Activated effector memory CD4-positive, alpha-beta T cell treated with anti-CD3 and anti-CD28 coated beads, Interleukin-2, amount 50 U/mL, for 16 hours (primary cell): ENCODE data around the gene IL36B.

Experiments used
- DNase-seq: peaks from one replicate; pipeline ENCODE4 v3.0.0-alpha.2; 2020

The IL36B gene

DNA sequence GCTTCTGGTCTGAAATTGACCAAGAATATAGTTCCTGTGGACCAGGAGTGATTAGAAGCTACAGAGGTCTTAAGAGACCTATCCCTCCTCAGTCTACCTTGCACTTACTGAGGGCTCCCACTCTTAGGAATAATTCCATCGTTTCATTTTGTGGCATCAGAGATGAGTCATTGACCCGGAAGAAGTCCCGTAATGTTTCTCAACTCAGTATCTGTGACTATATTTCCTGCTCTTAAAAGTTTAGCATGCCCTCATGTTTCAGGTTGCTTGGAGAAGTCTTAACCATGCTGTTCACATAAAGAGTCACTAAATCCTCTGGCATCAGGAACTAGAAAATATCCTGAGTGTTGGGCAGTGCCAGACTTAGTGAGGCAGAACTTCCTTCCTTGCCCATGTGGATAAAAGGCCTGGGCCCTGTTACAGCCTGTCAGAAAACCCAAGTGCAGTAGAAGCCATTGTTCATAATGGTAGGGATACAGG lies 47.6 kb downstream of the IL36B start, which contains the start of gene IL36A:
Gene IL36A (plus strand): TSS at position 430 of the 480 bp plus-strand sequence. CDS start 413 bp downstream, outside the sequence.
- DNase-seq: no peak

DNA sequence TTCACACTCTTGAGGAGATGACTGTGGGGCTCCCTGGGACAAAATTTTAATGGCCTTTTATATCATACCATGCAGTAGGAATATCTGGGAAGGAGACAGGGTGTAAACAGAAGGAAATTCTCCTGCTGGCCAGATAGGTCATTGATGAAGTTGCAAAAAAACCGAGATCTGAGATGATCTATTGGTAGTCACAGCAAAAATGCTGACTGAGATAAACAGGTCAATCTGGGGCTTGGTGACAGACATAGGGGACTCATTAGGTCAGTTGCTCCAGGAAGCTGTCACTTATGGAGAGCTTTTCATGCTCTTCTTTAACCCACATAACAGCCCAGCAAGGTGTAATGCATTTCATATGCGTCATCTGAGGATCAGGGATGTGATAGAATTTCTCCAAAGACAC lies 50.0 kb downstream of the IL36B start:
- DNase-seq: no peak

DNA sequence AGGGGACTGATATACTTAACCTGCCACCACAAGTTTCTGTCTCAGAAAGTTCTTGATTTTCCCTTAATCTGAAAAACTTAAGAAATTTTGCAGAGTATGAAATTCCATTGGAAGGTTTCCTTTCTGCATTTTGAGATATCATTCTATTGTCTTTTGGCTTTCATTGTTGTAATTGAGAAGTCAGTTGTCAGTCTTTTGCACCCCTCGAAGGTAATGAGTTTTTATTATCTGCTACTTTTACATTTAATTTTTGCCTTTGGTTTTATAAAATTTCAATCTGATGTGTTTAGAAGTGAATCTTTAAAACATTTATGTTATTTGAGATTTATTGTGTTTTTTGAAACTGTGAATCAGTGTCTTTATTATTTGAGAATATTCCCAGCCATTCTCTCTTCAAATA lies 52.2 kb downstream of the IL36B start:
- DNase-seq: no peak

DNA sequence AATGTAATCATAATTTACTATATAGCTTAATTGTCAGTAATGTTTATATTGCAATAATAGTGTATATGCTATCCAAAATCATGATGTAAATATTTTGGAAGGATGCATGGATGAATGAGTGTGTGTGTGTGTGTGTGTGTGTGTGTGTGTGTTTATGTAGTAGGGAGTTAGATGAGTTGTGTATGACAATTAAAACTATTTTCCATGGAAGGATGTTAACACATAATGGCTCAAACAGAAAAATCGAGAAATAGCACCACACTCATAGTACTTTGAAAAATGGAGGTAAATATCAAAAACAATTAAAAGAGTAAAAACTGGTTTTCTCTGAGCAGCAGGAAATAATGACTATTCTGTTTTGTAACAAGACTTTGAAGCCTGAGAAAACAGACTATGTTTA lies 55.5 kb downstream of the IL36B start:
- no peak for DNase-seq

DNA sequence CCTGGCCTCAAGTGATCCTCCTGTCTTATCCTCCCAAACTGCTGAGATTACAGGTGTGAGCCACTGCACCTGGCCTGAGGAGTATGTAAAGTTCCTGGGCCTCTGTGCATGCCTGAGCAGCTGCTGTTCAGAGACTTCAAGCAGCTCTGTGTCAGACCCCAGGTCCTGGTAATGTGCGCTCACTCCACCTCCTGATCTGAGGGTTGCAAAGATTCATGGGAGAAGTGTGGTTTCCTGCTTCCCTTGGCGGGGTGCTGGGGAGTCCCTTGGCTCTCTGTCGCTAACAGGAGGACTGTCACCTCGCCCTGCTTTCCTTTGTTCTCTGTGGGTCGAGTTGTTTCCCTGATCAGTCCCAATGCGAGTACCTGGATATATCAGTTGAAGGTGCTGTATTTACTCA lies 56.0 kb downstream of the IL36B start:
- peak; percentile 84 for DNase-seq

DNA sequence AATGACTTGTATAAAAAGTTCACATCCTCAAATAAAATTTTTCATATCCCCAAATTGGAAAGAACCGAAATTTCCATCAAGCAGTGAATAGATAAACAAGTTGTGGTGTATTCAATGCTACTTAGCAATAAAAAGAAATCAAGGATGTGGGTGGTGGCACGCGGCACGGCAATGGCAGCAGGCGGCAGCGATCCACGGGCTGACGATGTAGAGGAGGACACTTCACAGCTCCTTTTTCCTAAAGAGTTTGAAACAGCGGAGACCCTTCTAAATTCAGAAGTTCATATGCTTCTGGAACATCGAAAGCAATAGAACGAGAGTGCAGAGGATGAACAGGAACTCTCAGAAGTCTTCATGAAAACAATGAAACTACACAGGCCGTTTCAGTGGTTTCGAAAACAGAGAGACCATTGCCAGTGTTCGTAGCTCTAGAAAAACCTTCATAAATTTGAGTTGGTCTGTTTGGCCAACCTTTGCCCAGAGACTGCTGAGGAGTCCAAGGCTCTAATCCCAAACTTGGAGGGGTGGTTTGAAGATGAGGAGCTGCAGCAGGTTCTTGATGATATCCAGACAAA lies 57.2 kb downstream of the IL36B start:
- DNase-seq: peak; percentile 66

DNA sequence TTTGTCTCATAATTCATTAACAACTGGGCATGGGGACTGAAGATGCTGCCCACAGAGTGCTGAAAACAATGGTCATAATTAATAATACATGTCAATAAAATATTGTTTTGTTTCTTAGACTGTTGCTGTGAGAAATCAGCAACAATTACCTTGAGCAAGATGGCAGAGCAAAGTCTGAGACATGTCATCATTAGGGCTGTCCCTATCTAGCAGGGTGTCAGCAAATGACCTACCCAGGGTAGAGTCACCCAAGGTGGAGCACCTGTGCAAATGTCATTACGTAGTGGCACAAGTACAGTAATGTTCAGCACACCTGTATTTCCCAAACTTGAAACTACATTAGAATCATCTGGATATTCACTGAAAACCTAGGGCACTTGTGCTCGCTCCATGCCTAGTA lies 58.0 kb downstream of the IL36B start:
- DNase-seq: no peak

DNA sequence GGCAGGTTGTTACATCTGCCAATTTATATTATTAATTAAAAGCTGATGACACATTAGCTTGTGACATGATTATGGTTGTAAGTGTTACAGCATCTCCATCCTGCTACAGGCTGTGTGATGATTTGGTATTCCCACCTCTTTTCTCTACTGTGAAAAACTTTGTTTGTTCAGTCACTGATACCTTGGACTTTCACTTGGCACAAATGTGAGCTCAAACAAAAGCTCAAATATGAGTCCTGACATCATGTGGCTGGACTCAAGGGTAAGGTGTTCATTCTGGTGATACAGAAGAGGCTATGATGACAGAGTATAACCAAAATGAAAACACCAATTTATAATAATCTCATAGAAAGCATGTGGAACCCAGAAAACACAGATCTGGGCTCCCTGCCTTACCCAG lies 58.8 kb downstream of the IL36B start:
- DNase-seq: no peak

DNA sequence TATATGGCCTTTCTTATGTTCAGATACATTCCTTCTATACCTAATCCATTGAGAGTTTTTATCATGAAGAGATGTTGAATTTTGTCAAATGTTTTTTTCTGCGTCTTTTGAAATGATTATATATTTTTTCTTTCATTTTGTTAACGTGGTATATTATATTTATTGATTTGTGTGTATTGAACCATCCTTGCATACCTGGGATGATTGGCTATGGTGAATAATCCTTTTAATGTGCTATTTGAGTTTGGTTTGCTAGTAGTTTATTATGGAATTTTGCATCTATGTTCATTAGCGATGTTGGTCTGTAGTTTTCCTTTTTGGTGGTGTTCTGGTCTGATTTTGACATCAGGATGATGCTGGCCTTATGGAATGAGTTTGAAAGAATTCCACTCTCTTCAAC lies 63.1 kb downstream of the IL36B start:
- no peak for DNase-seq

DNA sequence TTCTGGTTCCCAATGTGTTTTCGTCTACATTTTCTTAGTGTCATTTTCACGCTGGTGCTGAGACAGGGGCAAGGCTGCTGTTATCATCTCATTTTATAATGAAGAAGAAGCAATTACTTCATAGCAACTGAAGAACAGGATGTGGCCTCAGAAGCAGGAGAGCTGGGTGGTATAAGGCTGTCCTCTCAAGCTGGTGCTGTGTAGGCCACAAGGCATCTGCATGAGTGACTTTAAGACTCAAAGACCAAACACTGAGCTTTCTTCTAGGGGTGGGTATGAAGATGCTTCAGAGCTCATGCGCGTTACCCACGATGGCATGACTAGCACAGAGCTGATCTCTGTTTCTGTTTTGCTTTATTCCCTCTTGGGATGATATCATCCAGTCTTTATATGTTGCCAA lies 67.6 kb downstream of the IL36B start:
- DNase-seq: no peak

DNA sequence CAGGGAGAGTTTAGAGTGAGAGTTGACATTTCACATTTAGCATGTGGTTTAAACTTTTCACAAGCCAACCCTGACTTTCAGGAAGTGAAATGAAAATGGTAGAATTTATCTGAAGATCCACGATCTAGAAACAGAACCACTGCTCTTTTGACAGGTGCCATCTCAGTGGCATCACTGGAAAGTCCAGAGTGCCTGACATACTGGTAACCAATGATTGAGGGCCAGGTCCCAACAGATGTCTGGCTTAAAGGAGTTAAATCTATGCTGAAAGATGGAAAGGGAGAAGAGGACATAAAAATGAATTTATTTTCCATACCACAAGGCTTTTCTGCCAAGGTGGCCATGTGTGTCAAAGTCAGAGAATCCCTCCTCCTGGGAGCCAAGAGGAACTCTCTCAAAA lies 72.1 kb downstream of the IL36B start:
- DNase-seq: no peak

DNA sequence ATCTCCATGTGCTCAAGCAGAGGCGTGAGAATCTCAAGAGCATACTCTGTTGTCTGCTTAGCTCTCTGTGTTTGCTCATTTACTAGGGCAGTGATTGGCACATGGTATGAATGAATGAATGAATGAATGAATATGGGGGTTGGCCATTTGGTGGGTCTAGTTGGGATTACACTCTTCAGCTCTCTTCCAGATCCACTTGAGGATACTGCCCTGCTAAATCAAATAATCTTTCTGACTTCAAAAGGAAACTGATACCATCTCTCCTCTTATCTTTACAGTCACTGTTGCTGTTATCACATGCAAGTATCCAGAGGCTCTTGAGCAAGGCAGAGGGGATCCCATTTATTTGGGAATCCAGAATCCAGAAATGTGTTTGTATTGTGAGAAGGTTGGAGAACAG lies 72.9 kb downstream of the IL36B start:
- DNase-seq: no peak

DNA sequence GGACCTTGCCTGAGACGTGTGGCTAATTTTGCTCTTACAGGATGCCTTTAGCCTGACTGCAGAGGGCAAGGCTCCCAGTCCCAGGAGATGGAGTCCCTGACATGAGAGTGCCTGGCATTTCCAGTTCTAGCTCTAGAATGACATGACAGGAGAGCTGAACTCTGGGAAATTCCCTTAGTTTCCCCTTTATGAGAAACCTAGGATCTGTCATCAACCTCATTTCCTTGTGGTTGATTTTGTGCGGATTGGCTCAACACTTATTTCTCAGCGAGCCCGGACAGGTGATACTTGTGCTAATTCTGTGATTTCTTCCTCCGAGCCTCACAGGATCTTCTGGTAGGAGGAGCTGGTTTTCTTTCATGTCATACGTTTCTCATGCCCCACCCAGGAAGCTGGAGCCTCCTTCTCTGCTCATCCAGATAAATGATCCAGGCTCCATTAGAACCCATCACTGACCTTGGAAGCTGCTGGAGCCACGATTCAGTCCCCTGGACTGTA lies 75.1 kb downstream of the IL36B start, which contains the start of gene IL36G:
Gene IL36G (plus strand): TSS at position 448 of the 498 bp plus-strand sequence. CDS start 633 bp downstream, outside the sequence.
- no peak for DNase-seq
